GM06990 (cell line): ENCODE measurements around the gene SLC38A10.
A peak's percentile ranks its signal among the peaks of the same experiment; 100 is the strongest.

Source experiments
- DNase-seq: peaks from one replicate; pipeline ENCODE4 v3.0.0-alpha.2; 2011; ENCODE audit not compliant: insufficient read length; ENCODE audit errors: extremely low read depth
- H3K27me3 ChIP-seq: replicated peaks from 2 replicates; pipeline ENCODE4 v1.6.0; 2011; ENCODE audit warnings: low read length; ENCODE audit not compliant: control insufficient read depth, insufficient read depth
- H3K36me3 ChIP-seq: 2 replicates; pipeline ENCODE4 v1.5.1; 2011; ENCODE audit warnings: low read length; ENCODE audit not compliant: control insufficient read depth, insufficient read depth
- H3K4me3 ChIP-seq: replicated peaks from 2 replicates; pipeline ENCODE4 v1.5.1; 2011; ENCODE audit warnings: low read depth, mild to moderate bottlenecking, control low read depth, low read length
- CTCF ChIP-seq: IDR thresholded peaks from 2 replicates; pipeline ENCODE4 v1.5.1; 2011; ENCODE audit warnings: low read length, control low read depth, mild to moderate bottlenecking, inconsistent platforms; ENCODE audit not compliant: insufficient read depth, poor library complexity, severe bottlenecking

Gene SLC38A10

GRCh38 chr17:81238815-81239713, 56.0 kb downstream of the SLC38A10 start, which contains the start of the genes NDUFAF8 and TEPSIN:
Gene NDUFAF8, plus strand, starts transcription at chr17:81239318. Its CDS starts 46 bp downstream, at chr17:81239364.
Gene TEPSIN, minus strand, starts transcription at chr17:81239055. Its CDS starts 22 bp downstream, at chr17:81239033.
- Histone ChIP-seq H3K4me3 (peak within 1 kb of the TSS; percentile 70), H3K27me3 (no peaks in the 10 kb centered on the region), H3K36me3 (peaks cover 10% of the 10 kb centered on the region)
- DNase-seq, result peak; percentile 95
- TF ChIP-seq CTCF, result no peak

GRCh38 chr17:81238490-81238814, 56.7 kb downstream of the SLC38A10 start:
- Histone ChIP-seq H3K27me3 (no peaks in the 10 kb centered on the region), H3K4me3 (peak overlapping the region; percentile 70), H3K36me3 (peaks cover 10% of the 10 kb centered on the region)
- TF ChIP-seq CTCF, result no peak
- DNase-seq, result no peak

GRCh38 chr17:81237591-81238489, 57.3 kb downstream of the SLC38A10 start:
- DNase-seq, result peak; percentile 20

GRCh38 chr17:81236784-81237183, 58.3 kb downstream of the SLC38A10 start:
- Histone ChIP-seq H3K36me3 (peaks cover 13% of the 10 kb centered on the region), H3K27me3 (no peaks in the 10 kb centered on the region), H3K4me3 (no peak overlapping the region)
- DNase-seq, result no peak
- TF ChIP-seq CTCF, result no peak

More at GRCh38 chr17:81237591-81238489, 57.3 kb downstream of the SLC38A10 start:
- Histone ChIP-seq H3K27me3 (no peaks in the 10 kb centered on the region), H3K4me3 (peak overlapping the region; percentile 70), H3K36me3 (peaks cover 14% of the 10 kb centered on the region)
- TF ChIP-seq CTCF, result no peak

GRCh38 chr17:81235822-81236740, 59.0 kb downstream of the SLC38A10 start:
- peak; percentile 11 for DNase-seq
- Histone ChIP-seq H3K36me3 (peaks cover 14% of the 10 kb centered on the region), H3K4me3 (no peak overlapping the region), H3K27me3 (no peaks in the 10 kb centered on the region)
- no peak for TF ChIP-seq CTCF
